GM15510 (cell line): ENCODE data around the gene THUMPD3.

ENCODE experiments used
- POLR2A ChIP-seq: IDR thresholded peaks from 3 replicates; pipeline ENCODE4 v1.6.1; 2011; ENCODE audit warnings: borderline replicate concordance; ENCODE audit not compliant: insufficient read length; ENCODE audit errors: extremely low read depth

The THUMPD3 gene

GRCh38 chr3:9362731-9363530 lies at the start of gene THUMPD3:
THUMPD3 (plus strand) TSS chr3:9363054; CDS start chr3:9365069, 2,015 bp downstream.
- TF ChIP-seq POLR2A, result peak; percentile 91

- no peak for TF ChIP-seq POLR2A
These were observed 48.1 kb upstream of the THUMPD3 start for GRCh38 chr3:9314796-9315195.

GRCh38 chr3:9316881-9317361 lies 45.9 kb upstream of the THUMPD3 start:
- TF ChIP-seq POLR2A, result no peak

GRCh38 chr3:9322780-9323179 lies 40.1 kb upstream of the THUMPD3 start:
- no peak for TF ChIP-seq POLR2A

- no peak for TF ChIP-seq POLR2A
These were observed 37.9 kb upstream of the THUMPD3 start for GRCh38 chr3:9324944-9325343.

- TF ChIP-seq POLR2A, result no peak
These were observed 35.3 kb upstream of the THUMPD3 start for GRCh38 chr3:9327578-9327977.

- TF ChIP-seq POLR2A, result no peak
These were observed 32.6 kb upstream of the THUMPD3 start for GRCh38 chr3:9330166-9330703.

GRCh38 chr3:9331171-9331570 lies 31.7 kb upstream of the THUMPD3 start:
- TF ChIP-seq POLR2A, result no peak

GRCh38 chr3:9332250-9333030 lies 30.4 kb upstream of the THUMPD3 start:
- TF ChIP-seq POLR2A, result no peak

- TF ChIP-seq POLR2A, result no peak
These were observed 22.9 kb upstream of the THUMPD3 start for GRCh38 chr3:9339761-9340471.

- no peak for TF ChIP-seq POLR2A
These were observed 22.4 kb upstream of the THUMPD3 start for GRCh38 chr3:9340472-9340902.

GRCh38 chr3:9342696-9343095 lies 20.2 kb upstream of the THUMPD3 start:
- no peak for TF ChIP-seq POLR2A

- TF ChIP-seq POLR2A, result no peak
These were observed 19.7 kb upstream of the THUMPD3 start for GRCh38 chr3:9343115-9343514.

- TF ChIP-seq POLR2A, result no peak
These were observed 17.8 kb upstream of the THUMPD3 start for GRCh38 chr3:9345041-9345440.

- no peak for TF ChIP-seq POLR2A
These were observed 16.7 kb upstream of the THUMPD3 start for GRCh38 chr3:9346141-9346540.
